NCI-H146 treated with DMSO at 0.1 percent for 48 hours (cell line): Measurements from ENCODE around the gene SERINC5.
"Not testable (repeated sequence)": the region's sequence is repeated elsewhere in the genome, so short reads cannot be mapped to it uniquely, and the experiment has no call there.

Experiments used
- DNase-seq: peaks from one replicate; lab custom pipeline; 2025; ENCODE audit not compliant: unreplicated experiment; lab: John Stamatoyannopoulos, UW

SERINC5 gene

DNA sequence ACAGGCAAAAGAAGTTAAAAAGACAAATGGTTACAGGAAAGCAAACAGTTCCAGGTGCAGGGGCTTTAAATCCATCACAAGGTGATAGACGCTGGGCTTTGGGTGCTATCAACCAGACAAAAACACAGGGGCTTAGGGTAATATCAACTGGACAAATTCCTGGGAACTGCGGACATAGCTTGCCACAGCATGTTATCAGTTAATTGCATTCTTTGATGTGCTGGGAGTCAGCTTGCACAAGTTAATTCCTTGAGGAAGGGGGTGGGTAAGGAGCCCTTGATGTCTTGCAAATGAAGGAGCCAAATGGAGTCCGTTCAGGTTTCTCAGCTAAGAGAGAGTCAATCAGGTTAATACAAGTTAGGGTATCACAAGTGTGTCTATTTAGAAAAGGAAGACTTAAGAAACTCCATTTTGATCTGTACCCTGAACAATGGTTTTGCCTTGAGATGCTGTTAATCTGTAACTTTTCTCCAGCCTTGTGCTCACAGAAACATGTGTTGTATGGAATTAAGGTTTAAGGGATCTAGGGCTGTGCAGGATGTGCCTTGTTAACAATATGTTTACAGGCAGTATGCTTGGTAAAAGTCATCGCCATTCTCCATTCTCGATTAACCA is 144.4 kb downstream of the SERINC5 start:
- not testable (repeated sequence) for DNase-seq

DNA sequence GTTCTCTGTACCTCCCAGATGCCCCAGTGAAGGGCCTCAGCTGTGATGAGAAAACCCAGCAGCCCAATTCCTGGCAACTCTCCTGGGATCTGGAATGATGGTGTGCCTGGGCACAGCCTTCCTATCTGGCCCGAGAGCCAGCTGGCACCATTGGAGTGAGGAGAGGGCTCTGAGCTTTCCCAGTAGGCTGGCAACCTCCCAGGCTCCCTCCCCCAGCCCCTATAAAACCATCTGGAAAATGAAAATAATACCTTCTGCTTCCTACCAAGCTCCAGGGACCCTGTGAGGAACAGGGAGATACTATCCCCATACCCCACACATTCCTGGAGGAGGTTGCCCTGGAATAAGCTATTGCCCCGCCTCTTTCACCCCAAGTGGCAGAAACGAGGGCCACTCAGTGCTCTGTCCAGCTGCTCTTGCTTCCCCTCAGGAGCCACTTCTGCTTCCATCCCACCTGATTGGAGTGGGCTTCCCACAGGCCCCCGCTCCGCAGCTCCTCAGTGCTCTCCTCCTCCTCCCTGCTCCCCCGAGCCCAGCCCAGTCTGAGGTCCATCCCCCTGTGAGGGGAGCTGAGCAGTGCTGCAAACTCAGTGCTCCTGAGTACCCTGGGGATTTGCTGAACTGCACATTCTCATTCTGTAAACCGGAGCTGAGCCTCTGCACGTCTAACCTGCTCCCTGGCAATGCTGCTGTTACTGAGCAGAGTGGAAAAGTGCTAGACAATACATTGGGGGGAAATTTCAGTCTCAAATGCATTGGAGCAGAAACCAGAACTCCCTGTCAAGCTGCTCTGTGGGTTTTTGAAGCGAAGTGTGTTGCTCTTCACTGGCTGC is 146.0 kb downstream of the SERINC5 start:
- DNase-seq = no peak

DNA sequence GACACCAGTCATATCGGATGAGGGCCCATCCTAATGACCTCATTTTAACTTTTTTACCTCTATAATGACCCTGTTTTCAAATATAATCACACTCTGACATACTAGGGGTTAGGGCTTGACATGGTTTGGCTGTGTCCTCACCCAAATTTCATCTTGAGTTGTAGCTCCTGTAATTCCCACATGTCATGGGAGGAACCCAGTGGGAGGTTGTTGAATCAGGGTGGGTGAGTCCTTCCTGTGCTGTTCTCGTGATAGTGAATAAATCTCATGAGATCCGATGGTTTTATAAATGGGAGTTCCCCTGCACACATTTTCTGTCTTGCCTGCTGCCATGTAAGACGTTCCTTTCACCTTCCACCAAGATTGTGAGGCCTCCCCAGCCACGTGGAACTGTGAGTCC is 148.9 kb downstream of the SERINC5 start:
- no peak for DNase-seq

DNA sequence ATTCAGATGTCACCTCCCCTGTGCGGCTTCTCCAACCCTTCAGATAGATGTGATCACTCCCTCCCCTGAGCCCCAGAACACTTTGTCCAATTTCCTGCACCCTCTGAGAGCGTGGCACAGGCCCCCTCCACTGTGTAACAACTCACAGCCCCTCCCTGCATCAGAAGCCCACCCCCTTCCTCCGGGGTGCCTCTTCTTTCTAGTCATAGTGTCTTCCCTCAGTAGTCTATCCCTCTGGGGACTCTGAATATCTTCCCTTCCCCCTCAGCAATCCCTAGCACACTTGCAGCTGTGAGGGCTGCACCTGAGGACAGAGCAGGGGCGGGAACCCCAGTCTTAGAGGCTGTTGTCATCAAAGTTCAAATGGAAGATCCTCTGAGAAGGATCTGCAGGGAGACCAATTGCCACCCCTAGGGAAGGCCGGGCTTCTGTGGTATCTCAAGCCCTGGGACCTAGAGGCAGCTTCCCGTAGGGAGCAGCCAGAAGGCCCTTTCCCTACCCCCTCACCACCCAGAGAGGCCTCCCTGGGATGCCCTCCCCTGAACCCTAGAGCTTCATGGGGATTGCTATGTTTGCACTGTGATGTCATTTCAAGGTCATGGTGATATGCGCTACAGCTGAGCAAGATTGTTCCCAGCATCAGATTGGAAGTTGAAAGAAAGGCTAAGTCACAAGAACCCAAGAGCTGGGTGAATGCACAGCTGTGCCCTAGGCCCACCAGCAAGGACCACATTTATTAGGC is 150.0 kb downstream of the SERINC5 start:
- DNase-seq = no peak

DNA sequence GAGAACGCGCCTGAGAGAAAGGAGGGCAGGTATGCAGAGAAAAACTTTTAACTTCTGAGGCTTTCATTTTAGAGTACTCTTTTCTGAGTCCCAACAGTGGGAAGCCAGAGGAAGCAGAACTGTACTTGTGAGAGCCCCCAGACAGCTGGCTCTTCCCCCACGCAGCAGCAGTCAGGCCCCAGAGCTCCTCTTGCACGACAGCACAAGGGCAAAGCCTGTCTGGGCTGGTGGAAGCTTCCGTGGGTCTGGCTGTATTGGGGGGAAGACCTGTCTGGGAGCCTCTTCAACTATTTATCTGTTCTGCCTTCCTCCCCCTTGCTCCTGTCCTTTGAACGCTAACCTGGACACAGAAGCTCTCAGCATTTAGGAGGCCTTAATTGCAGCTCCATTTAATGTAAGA is 152.5 kb downstream of the SERINC5 start:
- DNase-seq = no peak

DNA sequence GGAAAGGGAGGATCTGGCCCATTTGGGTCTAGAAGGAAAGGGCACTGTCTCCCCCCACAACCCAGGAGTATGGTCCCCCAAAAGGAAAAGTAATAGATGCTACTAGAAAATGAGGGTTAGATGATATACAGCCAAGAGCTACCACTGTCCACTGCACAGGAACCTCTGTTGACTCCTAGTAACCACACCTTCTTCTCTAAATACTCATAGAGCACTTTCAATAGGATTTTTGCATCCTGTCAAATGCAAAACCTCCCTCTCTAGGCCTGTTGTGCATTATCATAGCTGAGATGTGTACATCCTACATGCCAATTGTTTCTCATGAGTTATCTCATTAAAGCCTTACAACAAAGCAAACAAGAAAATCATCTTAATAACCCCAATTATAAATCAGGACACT is 153.9 kb downstream of the SERINC5 start:
- DNase-seq = no peak

DNA sequence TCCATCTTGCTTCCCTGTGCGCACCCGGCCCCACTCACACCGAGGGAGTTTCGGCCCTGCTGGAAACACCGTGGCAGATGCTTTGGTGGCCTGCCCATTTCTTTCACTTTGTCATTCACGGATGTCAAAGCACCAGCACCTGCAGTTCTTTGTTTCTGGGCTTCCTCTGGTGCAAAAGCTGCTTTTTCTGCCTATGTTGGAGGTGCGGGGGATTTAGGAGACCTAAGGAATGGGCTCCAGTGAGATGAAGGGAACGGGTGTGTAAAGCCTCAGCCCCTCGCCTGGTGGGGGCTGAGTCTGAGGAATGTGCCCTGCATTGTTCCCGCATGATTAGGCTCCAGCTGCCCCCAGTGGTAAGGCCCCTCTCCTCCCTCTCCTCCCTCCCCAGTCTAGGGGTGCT is 158.4 kb downstream of the SERINC5 start:
- DNase-seq = no peak

DNA sequence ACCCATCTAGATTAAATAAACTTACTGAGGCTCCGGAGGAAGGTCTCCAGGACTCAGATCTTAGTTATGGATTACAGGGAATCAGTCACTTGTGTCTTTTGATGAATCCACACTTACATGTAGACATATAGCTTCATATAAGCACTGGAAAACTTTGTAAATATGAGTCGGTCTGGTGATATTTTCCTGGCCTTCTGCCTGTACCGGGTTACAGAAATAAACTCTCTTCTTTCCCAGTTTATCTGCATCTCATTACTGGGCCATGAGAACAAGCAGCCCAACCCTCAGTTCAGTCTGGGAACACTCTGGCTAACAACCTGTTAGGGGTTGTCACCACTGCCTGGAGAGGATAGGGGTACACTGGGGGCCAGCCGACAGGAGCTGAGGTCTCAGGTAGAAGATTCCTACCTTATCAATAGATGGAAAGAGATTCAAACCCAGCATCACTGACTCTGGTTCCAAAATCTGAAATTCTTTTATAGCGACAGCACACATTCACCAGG is 161.6 kb downstream of the SERINC5 start:
- no peak for DNase-seq

DNA sequence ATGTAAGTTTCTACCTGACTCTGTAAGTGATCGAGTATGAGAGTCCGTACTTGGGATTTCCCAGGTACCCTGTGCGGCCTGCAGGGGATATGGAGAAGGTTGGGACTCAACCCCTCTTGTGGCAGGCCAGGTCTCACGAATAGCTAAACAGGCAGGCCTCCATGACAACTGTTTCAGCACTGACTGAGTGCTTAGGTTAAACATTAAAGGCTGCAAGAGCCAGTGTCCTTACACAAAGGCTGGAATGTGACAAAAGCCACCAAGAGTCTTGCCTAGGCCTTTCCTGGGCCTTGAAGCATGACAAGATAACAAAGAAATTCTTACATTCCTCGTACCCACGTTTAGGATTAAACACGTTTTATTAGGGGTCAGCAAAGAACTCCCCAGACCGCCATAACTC is 162.1 kb downstream of the SERINC5 start:
- peak; percentile 40 for DNase-seq

DNA sequence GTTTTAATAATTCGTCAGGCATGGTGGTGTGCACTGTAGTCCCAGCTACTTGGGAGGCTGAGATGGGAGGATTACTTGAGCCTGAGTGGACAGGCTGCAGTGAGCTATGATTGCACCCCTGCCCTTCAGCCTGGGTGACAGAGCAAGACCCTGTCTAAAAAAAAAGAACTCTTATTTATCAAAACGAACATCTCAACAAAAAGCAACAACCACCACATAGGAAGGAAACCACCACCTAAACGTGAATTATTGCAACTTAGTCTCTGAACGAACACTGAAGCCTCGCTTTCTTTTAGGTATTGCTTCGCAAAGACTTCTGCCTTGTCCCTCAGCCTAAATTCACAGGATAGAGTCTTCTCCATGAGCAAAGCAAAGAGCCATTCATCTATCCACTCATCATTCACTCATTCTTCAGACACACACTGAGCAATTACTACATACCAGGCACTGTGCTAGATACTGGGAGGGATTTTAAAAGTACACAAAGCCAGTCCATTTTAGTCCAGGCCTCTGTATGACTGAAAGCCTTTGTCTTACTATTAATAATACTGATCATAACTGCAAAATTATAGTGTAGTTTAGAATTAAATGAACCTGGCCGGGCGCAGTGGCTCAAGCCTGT is 163.3 kb downstream of the SERINC5 start:
- no peak for DNase-seq

DNA sequence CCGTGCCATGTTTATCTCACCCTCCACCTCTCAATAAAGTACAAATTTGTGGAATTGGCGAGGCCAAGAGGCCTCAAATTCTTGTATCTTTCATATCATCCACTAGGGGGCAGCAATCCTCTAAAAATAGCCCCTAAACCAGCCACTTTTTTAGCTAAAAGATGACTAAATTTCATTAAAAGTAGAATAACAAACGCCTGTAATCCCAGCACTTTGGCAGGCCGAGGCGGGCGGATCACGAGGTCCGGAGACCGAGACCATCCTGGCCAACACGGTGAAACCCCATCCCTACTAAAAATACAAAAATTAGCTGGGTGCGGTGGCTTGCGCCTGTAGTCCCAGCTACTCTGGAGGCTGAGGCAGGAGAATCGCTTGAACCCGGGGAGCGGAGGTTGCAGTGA is 164.1 kb downstream of the SERINC5 start:
- peak; percentile 45 for DNase-seq

DNA sequence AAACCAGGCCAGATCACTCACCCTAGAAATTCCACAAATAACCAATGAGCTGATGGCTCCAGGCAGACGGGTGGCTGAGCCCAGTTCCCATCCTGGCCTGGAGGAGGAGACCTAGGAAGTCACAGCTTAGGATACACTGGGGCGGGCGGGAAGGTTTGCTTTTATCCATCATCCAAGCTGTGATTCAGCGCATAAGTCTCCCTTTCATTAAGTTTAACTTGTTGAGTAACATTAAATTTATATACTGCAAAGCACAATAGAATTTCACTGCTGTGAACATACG is 165.0 kb downstream of the SERINC5 start:
- DNase-seq = no peak

DNA sequence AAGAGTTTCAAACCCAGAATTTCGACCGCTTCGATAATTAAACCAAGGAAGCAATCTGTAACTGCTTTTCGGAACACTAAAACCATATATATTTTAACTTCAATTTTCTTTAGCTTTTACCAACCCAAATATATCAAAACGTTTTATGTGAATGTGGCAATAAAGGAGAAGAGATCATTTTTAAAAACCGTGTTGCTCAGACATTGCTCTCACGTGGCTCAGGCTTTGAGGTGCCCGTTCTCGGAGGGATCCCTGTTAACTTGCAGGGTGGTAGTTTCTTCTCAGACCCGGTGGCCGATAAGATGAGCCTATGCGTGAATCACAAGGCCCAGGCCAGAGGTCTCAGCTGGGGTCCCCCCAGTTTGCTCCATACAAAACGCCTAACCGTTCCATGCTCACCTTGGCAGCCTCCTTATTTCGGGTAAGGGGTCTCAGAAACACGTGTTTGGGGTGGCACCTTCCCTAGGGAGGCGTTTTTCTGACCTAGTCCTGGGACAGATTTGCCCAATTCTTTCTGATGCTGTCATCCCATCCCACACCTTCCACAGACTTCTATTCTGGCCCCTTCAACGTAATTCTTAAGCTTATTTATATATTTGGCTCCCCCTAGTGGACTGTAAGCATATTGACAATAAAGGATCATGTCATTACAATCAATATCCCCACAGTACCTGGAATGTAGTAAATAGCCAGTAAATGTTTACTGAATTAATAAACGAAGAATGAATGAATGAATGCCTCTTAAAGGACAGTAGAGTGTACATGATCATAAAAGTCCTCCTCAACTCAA is 172.6 kb downstream of the SERINC5 start:
- peak; percentile 83 for DNase-seq

DNA sequence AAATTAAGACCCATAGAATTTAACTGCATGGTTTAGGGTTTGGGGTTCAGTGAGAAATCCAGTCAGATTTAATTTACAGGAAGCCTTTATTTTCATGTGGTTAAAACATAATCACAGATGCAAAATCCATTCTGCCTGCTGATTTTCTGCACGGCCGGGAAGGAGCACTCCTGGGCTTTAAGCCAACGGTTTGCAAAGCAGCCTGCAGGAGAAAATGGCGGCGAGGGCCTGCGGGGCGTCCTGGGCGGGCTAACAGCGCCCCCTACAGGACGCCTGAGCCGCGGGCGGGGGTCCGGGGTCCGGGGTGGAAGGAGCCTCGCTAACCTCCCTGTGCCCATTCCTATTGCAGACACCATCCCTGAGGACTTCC is 173.1 kb downstream of the SERINC5 start:
- peak; percentile 43 for DNase-seq

DNA sequence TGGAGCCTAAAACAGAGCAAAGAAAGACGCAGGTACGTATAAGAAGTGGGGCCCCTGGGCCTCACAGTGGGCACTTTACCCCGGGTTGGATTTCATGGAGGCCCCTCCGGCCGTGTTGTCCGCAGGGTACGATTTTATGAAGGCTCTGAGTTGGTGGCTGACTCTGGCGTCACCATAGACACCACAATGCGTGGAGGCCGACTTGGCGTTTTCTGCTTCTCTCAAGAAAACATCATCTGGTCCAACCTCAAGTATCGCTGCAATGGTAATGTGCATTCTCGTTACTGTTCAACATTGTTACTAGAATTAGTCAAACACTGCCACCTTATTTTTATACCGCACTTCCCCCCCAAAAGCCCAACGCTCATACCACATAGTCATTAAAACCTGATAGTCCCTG is 173.6 kb downstream of the SERINC5 start:
- DNase-seq = no peak

DNA sequence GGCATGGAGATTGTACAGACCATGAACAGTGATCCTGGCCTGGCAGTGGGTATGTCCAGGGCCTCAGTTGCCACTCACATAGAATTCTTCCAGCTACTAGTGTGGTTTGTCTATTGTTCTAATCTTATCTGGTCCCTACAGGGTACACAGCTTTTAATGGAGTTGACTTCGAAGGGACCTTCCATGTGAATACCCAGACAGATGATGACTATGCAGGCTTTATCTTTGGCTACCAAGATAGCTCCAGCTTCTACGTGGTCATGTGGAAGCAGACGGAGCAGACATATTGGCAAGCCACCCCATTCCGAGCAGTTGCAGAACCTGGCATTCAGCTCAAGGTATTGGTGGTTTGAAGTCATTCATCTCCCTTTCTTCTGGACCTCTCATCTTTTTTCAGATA is 176.9 kb downstream of the SERINC5 start:
- DNase-seq = no peak

DNA sequence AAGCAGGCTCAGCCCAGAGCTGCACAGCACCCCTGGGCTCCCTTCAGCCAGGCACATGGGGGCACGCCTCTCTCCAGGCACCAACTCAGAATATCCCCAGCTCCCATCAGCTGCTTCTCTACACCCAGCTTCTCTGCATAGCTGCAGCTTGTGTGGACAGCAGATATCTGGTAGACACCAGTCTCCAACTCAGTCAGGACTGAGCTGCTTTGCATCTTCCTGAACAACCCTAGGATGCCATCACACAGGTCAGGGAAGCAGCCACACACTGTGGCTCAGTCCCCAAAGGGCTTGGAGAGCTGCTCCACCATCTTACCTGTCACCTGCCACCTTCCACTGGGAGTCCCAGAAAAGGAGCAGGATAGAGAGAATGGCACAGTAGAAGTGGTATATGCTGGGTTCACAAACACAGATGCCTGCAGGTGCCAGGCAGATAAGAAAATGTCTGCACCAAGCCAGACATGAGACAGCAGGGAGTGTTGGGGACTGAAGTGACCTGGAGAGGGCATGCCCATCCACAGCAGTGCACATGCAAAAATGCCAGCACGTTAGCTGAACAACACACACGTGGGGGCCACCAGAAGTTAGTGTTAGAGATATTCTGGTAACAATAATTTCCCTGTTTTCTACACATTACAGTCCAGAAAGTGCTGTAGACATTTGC is 178.7 kb downstream of the SERINC5 start:
- DNase-seq = no peak

DNA sequence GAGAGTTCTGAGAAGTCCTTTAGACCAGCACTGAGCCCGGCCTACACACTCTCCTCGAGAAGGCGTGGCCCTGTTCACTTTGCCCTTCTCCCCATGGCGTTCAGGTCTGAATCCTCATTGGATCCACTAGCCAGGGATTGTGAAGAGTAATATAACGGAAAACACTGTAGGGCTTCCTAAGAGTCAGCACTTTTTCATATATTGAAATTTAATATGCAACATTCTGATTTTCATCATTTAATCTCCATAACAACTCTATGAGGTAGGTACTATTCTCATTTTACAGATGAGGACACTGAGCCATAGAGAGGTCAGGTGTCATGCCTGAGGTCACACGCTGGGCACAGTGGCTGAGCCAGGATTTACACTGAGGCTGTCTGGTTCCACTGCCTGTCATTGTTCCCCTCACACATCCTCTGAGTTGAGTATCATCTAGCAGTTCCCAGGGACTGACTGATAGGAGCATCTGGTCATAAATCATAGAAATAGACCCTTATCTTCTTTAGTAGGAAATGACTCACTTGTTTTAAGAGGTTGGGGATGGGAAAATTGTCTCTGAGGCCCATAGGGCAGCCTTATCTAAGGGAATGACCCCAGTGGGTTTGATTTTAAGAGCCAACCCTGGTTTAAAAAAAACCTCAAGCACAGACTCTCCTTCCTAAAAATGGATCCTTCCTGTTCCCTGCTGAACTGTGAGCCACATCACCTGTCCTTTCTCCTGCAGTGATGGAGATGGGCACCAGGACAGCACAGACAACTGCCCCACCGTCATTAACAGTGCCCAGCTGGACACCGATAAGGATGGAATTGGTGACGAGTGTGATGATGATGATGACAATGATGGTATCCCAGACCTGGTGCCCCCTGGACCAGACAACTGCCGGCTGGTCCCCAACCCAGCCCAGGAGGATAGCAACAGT is 179.5 kb downstream of the SERINC5 start:
- no peak for DNase-seq
